HepG2 (cell line): ENCODE measurements around the gene GABARAPL2. TPM values are rescaled to one million over a fixed set of nuclear protein-coding genes. Genes with fewer than 3 reads are reported as not detected.

Experiments used
- ATAC-seq: fragments of 200-7000 bp; cut with Tn5 transposase; 3 replicates; pipeline ENCODE4 v1.9.1; 2020; ENCODE audit warnings: mild to moderate bottlenecking, moderate library complexity
- BruUV-seq: library from RNA; stranded (reverse); fragments of 400-500 nt; replicated peaks from 2 replicates; lab custom pipeline; 2021; lab: Mats Ljungman, UMichigan
- CTCF ChIA-PET: fragments of 300-600 bp; formaldehyde crosslinking; extraction: SDS; loops from one replicate; lab custom pipeline; 2021; ENCODE audit warnings: low total read pairs, inconsistent platforms, low intra/inter-chr PET ratio; lab: Yijun Ruan, JAX
- POLR2A ChIA-PET: fragments of 350-600 bp; sonication (Branson Sonifier 250); formaldehyde crosslinking; loops from one replicate; lab custom pipeline; 2020; ENCODE audit warnings: antibody characterized with exemption, inconsistent platforms; lab: Yijun Ruan, JAX
- DNase-seq: peaks from one replicate; pipeline ENCODE4 v3.0.0-alpha.2; 2015; ENCODE audit warnings: low spot score
- FAIRE-seq: peaks from 3 replicates; lab custom pipeline; 2011; peaks lifted over from hg19 to GRCh38; lab: Jason Lieb, UNC
- H2AFZ ChIP-seq: one replicate; pipeline ENCODE4 v1.6.1; 2011; ENCODE audit warnings: low read length, inconsistent platforms
- H3K27ac ChIP-seq: fragments of 300-600 bp; 3 replicates; pipeline ENCODE4 v1.8.0; 2011; ENCODE audit warnings: mixed run types, mild to moderate bottlenecking, mixed read lengths, low read length, inconsistent platforms; ENCODE audit not compliant: insufficient read depth; ENCODE audit errors: extremely low read length
- H3K27me3 ChIP-seq, 2 experiments: fragments of 200-600 bp in 1 of 2; 2 replicates in 1 of 2; 3 replicates in 1 of 2; pipeline versions ENCODE4 v1.6.0 to v1.8.0; 2011; ENCODE audit warnings: low read length in 2 of 2, mild to moderate bottlenecking in 2 of 2, moderate library complexity in 2 of 2, inconsistent platforms in 1 of 2; ENCODE audit not compliant: insufficient read depth in 2 of 2, control insufficient read depth in 1 of 2
- H3K36me3 ChIP-seq, 2 experiments: fragments of 200-600 bp in 1 of 2; replicated peaks in 1 of 2; 2 replicates in 1 of 2; 3 replicates in 1 of 2; pipeline versions ENCODE4 v1.5.1 to v1.8.0; 2011; ENCODE audit warnings: low read length in 2 of 2, inconsistent platforms in 1 of 2; ENCODE audit not compliant: insufficient read depth in 2 of 2, control insufficient read depth in 1 of 2
- H3K4me1 ChIP-seq: 2 replicates; pipeline ENCODE4 v1.5.1; 2012; ENCODE audit warnings: low read length, inconsistent platforms; ENCODE audit not compliant: insufficient read depth
- H3K4me2 ChIP-seq: 2 replicates; pipeline ENCODE4 v1.6.0; 2011; ENCODE audit warnings: low read depth, low read length, inconsistent platforms
- H3K4me3 ChIP-seq, 3 experiments: fragments of 200-600 bp in 1 of 3; sonication (generic), shearing (Covaris generic) in 1 of 3; replicated peaks in 1 of 3; 2 replicates each; pipeline ENCODE4 v1.5.1; 2011 to 2016; ENCODE audit warnings: low read length in 3 of 3, inconsistent platforms in 2 of 3, low read depth in 2 of 3, mild to moderate bottlenecking in 2 of 3, control low read depth in 1 of 3, mixed read lengths in 1 of 3; ENCODE audit not compliant: insufficient read depth in 1 of 3
- H3K79me2 ChIP-seq: one replicate; pipeline ENCODE4 v1.6.1; 2011; ENCODE audit warnings: low read length, inconsistent platforms; ENCODE audit not compliant: insufficient read depth
- H3K9ac ChIP-seq: 2 replicates; pipeline ENCODE4 v1.6.0; 2011; ENCODE audit warnings: mild to moderate bottlenecking, low read depth, low read length, inconsistent platforms; ENCODE audit not compliant: insufficient read depth
- H3K9me3 ChIP-seq: 2 replicates; pipeline ENCODE4 v1.5.1; 2012; ENCODE audit warnings: mild to moderate bottlenecking, low read length
- H4K20me1 ChIP-seq: 2 replicates; pipeline ENCODE4 v1.6.0; 2011; ENCODE audit warnings: inconsistent platforms, mild to moderate bottlenecking, low read length, moderate library complexity; ENCODE audit not compliant: insufficient read depth
- AHR ChIP-seq: IDR thresholded peaks from 2 replicates; pipeline ENCODE4 v1.6.1; 2018; ENCODE audit warnings: missing genetic modification reagents, missing compliant biosample characterization
- BATF2 ChIP-seq: sonication (generic); formaldehyde crosslinking; IDR thresholded peaks from 2 replicates; pipeline ENCODE4 v1.8.0; 2022; ENCODE audit warnings: mild to moderate bottlenecking, missing genetic modification reagents, moderate library complexity
- DMTF1 ChIP-seq: sonication (generic); formaldehyde crosslinking; IDR thresholded peaks from 2 replicates; pipeline ENCODE4 v1.4.0; 2020; ENCODE audit warnings: mild to moderate bottlenecking, missing genetic modification reagents
- ETV6 ChIP-seq: sonication (generic); formaldehyde crosslinking; conservative IDR thresholded peaks from 2 replicates; pipeline ENCODE4 v1.4.0; 2020; ENCODE audit warnings: missing genetic modification reagents
- FOXK2 ChIP-seq: fragments of 450-650 bp; IDR thresholded peaks from 2 replicates; pipeline ENCODE4 v1.6.1; 2016
- HNRNPUL1 ChIP-seq: fragments of 200-400 bp; formaldehyde crosslinking; IDR thresholded peaks from 2 replicates; pipeline ENCODE4 v1.6.1; 2017; ENCODE audit warnings: low read depth, mild to moderate bottlenecking, low read length, moderate library complexity
- HOMEZ ChIP-seq: IDR thresholded peaks from 2 replicates; pipeline ENCODE4 v1.6.1; 2016; ENCODE audit warnings: low read depth
- IKZF4 ChIP-seq: sonication (generic); formaldehyde crosslinking; IDR thresholded peaks from 2 replicates; pipeline ENCODE4 v1.5.1; 2020; ENCODE audit warnings: borderline replicate concordance, mild to moderate bottlenecking, low read depth, missing genetic modification reagents; ENCODE audit errors: not compliant biosample characterization
- MED13 ChIP-seq: sonication (generic); formaldehyde crosslinking; IDR thresholded peaks from 2 replicates; pipeline ENCODE4 v1.5.0; 2020; ENCODE audit warnings: missing genetic modification reagents
- MXD3 ChIP-seq: IDR thresholded peaks from 2 replicates; pipeline ENCODE4 v1.6.1; 2016; ENCODE audit warnings: mild to moderate bottlenecking, missing biosample characterization, missing genetic modification reagents
- NBN ChIP-seq: fragments of 450-650 bp; conservative IDR thresholded peaks from 2 replicates; pipeline ENCODE4 v1.6.1; 2017
- RARG ChIP-seq: sonication (generic); formaldehyde crosslinking; IDR thresholded peaks from 2 replicates; pipeline ENCODE4 v1.4.0; 2020; ENCODE audit warnings: low read depth, mild to moderate bottlenecking, missing genetic modification reagents
- TEAD2 ChIP-seq: sonication (generic); formaldehyde crosslinking; IDR thresholded peaks from 2 replicates; pipeline ENCODE4 v1.9.0; 2021; ENCODE audit warnings: missing genetic modification reagents
- ZNF510 ChIP-seq: sonication (generic); formaldehyde crosslinking; IDR thresholded peaks from 2 replicates; pipeline ENCODE4 v1.4.0; 2020; ENCODE audit warnings: low read depth, mild to moderate bottlenecking, missing genetic modification reagents
- ZNF552 ChIP-seq: sonication (generic); formaldehyde crosslinking; IDR thresholded peaks from 2 replicates; pipeline ENCODE4 v1.9.0; 2022; ENCODE audit warnings: missing genetic modification reagents, mild to moderate bottlenecking, borderline replicate concordance
- ZNF580 ChIP-seq: IDR thresholded peaks from 2 replicates; pipeline ENCODE4 v1.6.1; 2016; ENCODE audit warnings: low read depth, borderline replicate concordance
- ZNF710 ChIP-seq: sonication (generic); formaldehyde crosslinking; IDR thresholded peaks from 2 replicates; pipeline ENCODE4 v1.5.0; 2020; ENCODE audit warnings: mild to moderate bottlenecking, missing genetic modification reagents, borderline replicate concordance
- ZNF737 ChIP-seq: sonication (generic); formaldehyde crosslinking; IDR thresholded peaks from 2 replicates; pipeline ENCODE4 v1.5.0; 2020; ENCODE audit warnings: missing genetic modification reagents, mild to moderate bottlenecking, borderline replicate concordance
- WGBS: methylation state at CpG from one replicate; pipeline ENCODE4 v1.1.6; 2017; ENCODE audit warnings: low lambda C conversion rate; 5-methylcytosine and 5-hydroxymethylcytosine counted together
- in situ Hi-C: cut with HindIII; loops from 2 replicates; pipeline ENCODE4 v1.10.0; 2017; ENCODE audit warnings: low pct_unique_long_range_greater_than_20kb; ENCODE audit not compliant: extremely low pct_ligation_motif_present
- intact Hi-C: fragments of 100-400 bp; cut with micrococcal nuclease; formaldehyde crosslinking; loops from one replicate; pipeline ENCODE4 v1.10.0; 2022; ENCODE audit not compliant: unreplicated experiment
- polyA plus RNA-seq, 8 experiments: library from polyadenylated mRNA; depleted of rRNA in 3 of 8; stranded (reverse) in 7 of 8; unstranded in 1 of 8; fragments of >200 nt; fragmentation: Illumina TruSeq in 4 of 8; extraction: Trizol in 4 of 8; gene quantifications; 2 replicates each; pipeline versions ENCODE4 v1.2.1 to v1.2.3, GENCODE V29; 2011 to 2016; ENCODE audit warnings: low read depth in 4 of 8, missing spikeins in 1 of 8, mixed read lengths in 1 of 8; ENCODE audit not compliant: insufficient read depth in 1 of 8
- total RNA-seq, 5 experiments: library from RNA; depleted of rRNA; stranded (reverse); fragments of >200 nt; fragmentation: Illumina TruSeq; extraction: Trizol; gene quantifications; 2 replicates each; pipeline ENCODE4 v1.2.3, GENCODE V29; 2016; ENCODE audit warnings: low read depth in 1 of 5

GABARAPL2 gene
- total and polyA plus RNA-seq, 2 of the 13 experiments (the other 11 are each of a cell fraction or from before 2014, with no cell fraction given) = 76.4 to 83.0 TPM

- no peak for FAIRE-seq
- WGBS = 93% methylated on average over 3 of the region's 3 CpGs
- H3K4me1 ChIP-seq = no peaks in the 10 kb centered on the region
- no peak overlapping the region for H3K9ac ChIP-seq
- in situ Hi-C loops = no loop called here
- H3K9me3 ChIP-seq = no peaks in the 10 kb centered on the region
- TF ChIP-seq TEAD2 (CRISPR knock-in tag) (no peak), HNRNPUL1 (no peak), MED13 (CRISPR knock-in tag) (no peak), ETV6 (no peak), HOMEZ (CRISPR knock-in tag) (no peak), MXD3 (CRISPR knock-in tag) (no peak), AHR (CRISPR knock-in tag) (no peak), ZNF552 (CRISPR knock-in tag) (no peak), ZNF580 (CRISPR knock-in tag) (no peak), ZNF737 (CRISPR knock-in tag) (no peak), IKZF4 (CRISPR knock-in tag) (no peak), ZNF510 (CRISPR knock-in tag) (no peak), ZNF710 (CRISPR knock-in tag) (no peak), FOXK2 (no peak), NBN (no peak), DMTF1 (no peak), BATF2 (no peak), RARG (CRISPR knock-in tag) (no peak)
- no peaks in the 10 kb centered on the region for H4K20me1 ChIP-seq
- no peak for ATAC-seq
- ChIA-PET CTCF (no interaction called here), POLR2A (no interaction called here)
- H3K36me3 ChIP-seq = peaks cover 20 to 72% of the 10 kb centered on the region in 2 experiments
- H3K27me3 ChIP-seq = no peaks in the 10 kb centered on the region
- no peak overlapping the region for H2AFZ ChIP-seq
- H3K4me3 ChIP-seq = no peak overlapping the region
- no peak overlapping the region for H3K27ac ChIP-seq
- no peak overlapping the region for H3K4me2 ChIP-seq
- intact Hi-C loops = no loop called here
- H3K79me2 ChIP-seq = no peaks in the 10 kb centered on the region
- no TSS peak for BruUV-seq
- DNase-seq = no peak
Measured at GRCh38 chr16:75575958-75576357, 9.8 kb downstream of the GABARAPL2 start.
